GM18508 (cell line): Measurements from ENCODE around the gene TDRD1.

ENCODE experiments used
- ATAC-seq: cut with Tn5 transposase; IDR thresholded peaks from one replicate; pipeline ENCODE4 v1.9.1; 2021; ENCODE audit warnings: moderate number of reproducible peaks; ENCODE audit not compliant: insufficient read depth, unreplicated experiment

Gene TDRD1

GRCh38 chr10:114258274-114258840 lies 79.2 kb downstream of the TDRD1 start:
- ATAC-seq = no peak

GRCh38 chr10:114259824-114260223 lies 80.7 kb downstream of the TDRD1 start:
- ATAC-seq = no peak

GRCh38 chr10:114260366-114260765 lies 81.2 kb downstream of the TDRD1 start:
- ATAC-seq = no peak

- no peak for ATAC-seq
These were observed 81.9 kb downstream of the TDRD1 start for GRCh38 chr10:114261076-114261475.

- ATAC-seq = no peak
These were observed 83.3 kb downstream of the TDRD1 start for GRCh38 chr10:114262496-114262895.

GRCh38 chr10:114265392-114266053 lies 86.4 kb downstream of the TDRD1 start:
- ATAC-seq = no peak

- ATAC-seq = no peak
These were observed 87.4 kb downstream of the TDRD1 start for GRCh38 chr10:114266521-114266920.

- ATAC-seq = no peak
These were observed 92.1 kb downstream of the TDRD1 start for GRCh38 chr10:114271075-114271778.

- ATAC-seq = no peak
These were observed 92.6 kb downstream of the TDRD1 start for GRCh38 chr10:114271779-114272167.

GRCh38 chr10:114272696-114273095 lies 93.5 kb downstream of the TDRD1 start:
- ATAC-seq = no peak

GRCh38 chr10:114273910-114274309 lies 94.8 kb downstream of the TDRD1 start:
- ATAC-seq = no peak

- no peak for ATAC-seq
These were observed 95.7 kb downstream of the TDRD1 start for GRCh38 chr10:114274616-114275453.

GRCh38 chr10:114276066-114276465 lies 96.9 kb downstream of the TDRD1 start:
- ATAC-seq = no peak

- no peak for ATAC-seq
These were observed 97.5 kb downstream of the TDRD1 start for GRCh38 chr10:114276671-114277070.

GRCh38 chr10:114278140-114278883 lies 99.2 kb downstream of the TDRD1 start:
- ATAC-seq = no peak

GRCh38 chr10:114278884-114279191 lies 99.7 kb downstream of the TDRD1 start:
- no peak for ATAC-seq

- ATAC-seq = no peak
These were observed 100.1 kb downstream of the TDRD1 start for GRCh38 chr10:114279289-114279688.

GRCh38 chr10:114279901-114280644 lies 100.9 kb downstream of the TDRD1 start:
- ATAC-seq = no peak

- no peak for ATAC-seq
These were observed 101.9 kb downstream of the TDRD1 start for GRCh38 chr10:114281006-114281405.

GRCh38 chr10:114281461-114281860 lies 102.3 kb downstream of the TDRD1 start:
- no peak for ATAC-seq
